Ureter (tissue), 1 donor: Measurements from ENCODE around the gene TM4SF1. TPM values are rescaled to one million over a fixed set of nuclear protein-coding genes. Genes with fewer than 3 reads are reported as not detected.
"Not testable (repeated sequence)": the region's sequence is repeated elsewhere in the genome, so short reads cannot be mapped to it uniquely, and the experiment has no call there.

Source experiments
- DNase-seq: peaks from one replicate; pipeline ENCODE4 v3.0.0-alpha.2; 2020; ENCODE audit warnings: low spot score
- total RNA-seq: library from RNA; stranded (reverse); gene quantifications from one replicate; pipeline ENCODE4 v1.2.4, GENCODE V29; 2023
- donor health status: DM: yes; HTN: yes; CAD: no.

Gene TM4SF1
- total RNA-seq, 1 donor from 2014 or later: 58.1 TPM

GRCh38 chr3:149395107-149396089, 17.9 kb upstream of the TM4SF1 start:
- DNase-seq: no peak

GRCh38 chr3:149393345-149394160, 16.1 kb upstream of the TM4SF1 start:
- no peak for DNase-seq

- no peak for DNase-seq
Observed at GRCh38 chr3:149391960-149392359, 14.5 kb upstream of the TM4SF1 start.

- DNase-seq: no peak
Observed at GRCh38 chr3:149390772-149391212, 13.3 kb upstream of the TM4SF1 start.

GRCh38 chr3:149390294-149390693, 12.8 kb upstream of the TM4SF1 start:
- no peak for DNase-seq

GRCh38 chr3:149388531-149389417, 11.3 kb upstream of the TM4SF1 start:
- DNase-seq: no peak

GRCh38 chr3:149388001-149388440, 10.6 kb upstream of the TM4SF1 start:
- DNase-seq: no peak

- no peak for DNase-seq
Observed at GRCh38 chr3:149386299-149386606, 8.8 kb upstream of the TM4SF1 start.

- DNase-seq: no peak
Observed at GRCh38 chr3:149385617-149386298, 8.3 kb upstream of the TM4SF1 start.

GRCh38 chr3:149384911-149385321, 7.5 kb upstream of the TM4SF1 start:
- no peak for DNase-seq

GRCh38 chr3:149384167-149384566, 6.7 kb upstream of the TM4SF1 start:
- no peak for DNase-seq

GRCh38 chr3:149383703-149384102, 6.3 kb upstream of the TM4SF1 start:
- no peak for DNase-seq

- DNase-seq: no peak
Observed at GRCh38 chr3:149382518-149382917, 5.1 kb upstream of the TM4SF1 start.

- no peak for DNase-seq
Observed at GRCh38 chr3:149382101-149382467, 4.6 kb upstream of the TM4SF1 start.

GRCh38 chr3:149381173-149382100, 4.0 kb upstream of the TM4SF1 start:
- no peak for DNase-seq

- DNase-seq: not testable (repeated sequence)
Observed at GRCh38 chr3:149380220-149380619, 2.8 kb upstream of the TM4SF1 start.

GRCh38 chr3:149378478-149379309, 1.2 kb upstream of the TM4SF1 start:
- no peak for DNase-seq

- no peak for DNase-seq
Observed at GRCh38 chr3:149376718-149377407, 586 bp downstream of the TM4SF1 start.
